OCI-LY3 (cell line): Measurements from ENCODE around the gene FXYD7.

ENCODE experiments used
- EZH2phosphoT487 ChIP-seq: fragments of 200-600 bp; shearing (Covaris generic); IDR thresholded peaks from 2 replicates; pipeline ENCODE4 v1.6.1; 2018; ENCODE audit warnings: antibody characterized with exemption, mixed run types, low read depth
- TF ChIP-seq, protein P1 (sequence below): fragments of 200-600, 300-600 bp; sonication (generic); IDR thresholded peaks from 2 replicates; pipeline ENCODE4 v1.5.1; 2014; ENCODE audit warnings: antibody characterized with exemption, low read length, low read depth

DNA sequence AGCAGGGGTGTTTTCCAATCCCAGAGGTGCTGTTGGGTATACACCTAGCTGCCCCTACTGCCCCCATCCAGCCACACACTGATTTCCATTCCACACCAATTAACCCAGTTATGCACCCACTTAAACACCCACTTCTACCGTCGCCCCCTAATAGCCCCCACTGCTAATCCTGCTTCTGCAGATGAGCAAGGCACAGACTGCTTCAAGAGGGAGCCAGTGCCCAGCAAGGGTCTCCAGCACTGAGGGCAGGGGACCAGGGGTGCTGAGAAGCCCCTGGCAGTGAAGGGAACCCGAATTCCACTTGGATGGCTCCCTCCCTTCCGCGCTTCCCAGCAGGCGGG is 1.2 kb downstream of the FXYD7 start:
- TF ChIP-seq, protein P1, sequence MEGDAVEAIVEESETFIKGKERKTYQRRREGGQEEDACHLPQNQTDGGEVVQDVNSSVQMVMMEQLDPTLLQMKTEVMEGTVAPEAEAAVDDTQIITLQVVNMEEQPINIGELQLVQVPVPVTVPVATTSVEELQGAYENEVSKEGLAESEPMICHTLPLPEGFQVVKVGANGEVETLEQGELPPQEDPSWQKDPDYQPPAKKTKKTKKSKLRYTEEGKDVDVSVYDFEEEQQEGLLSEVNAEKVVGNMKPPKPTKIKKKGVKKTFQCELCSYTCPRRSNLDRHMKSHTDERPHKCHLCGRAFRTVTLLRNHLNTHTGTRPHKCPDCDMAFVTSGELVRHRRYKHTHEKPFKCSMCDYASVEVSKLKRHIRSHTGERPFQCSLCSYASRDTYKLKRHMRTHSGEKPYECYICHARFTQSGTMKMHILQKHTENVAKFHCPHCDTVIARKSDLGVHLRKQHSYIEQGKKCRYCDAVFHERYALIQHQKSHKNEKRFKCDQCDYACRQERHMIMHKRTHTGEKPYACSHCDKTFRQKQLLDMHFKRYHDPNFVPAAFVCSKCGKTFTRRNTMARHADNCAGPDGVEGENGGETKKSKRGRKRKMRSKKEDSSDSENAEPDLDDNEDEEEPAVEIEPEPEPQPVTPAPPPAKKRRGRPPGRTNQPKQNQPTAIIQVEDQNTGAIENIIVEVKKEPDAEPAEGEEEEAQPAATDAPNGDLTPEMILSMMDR, result no peak
- no peak for TF ChIP-seq EZH2phosphoT487
